Measurements from ENCODE around the gene TNNI2. TPM values are rescaled to one million over a fixed set of nuclear protein-coding genes. Genes with fewer than 3 reads are reported as not detected.

TNNI2 gene
- total RNA-seq, 1 donor from 2014 or later = 1.7 TPM

DNA sequence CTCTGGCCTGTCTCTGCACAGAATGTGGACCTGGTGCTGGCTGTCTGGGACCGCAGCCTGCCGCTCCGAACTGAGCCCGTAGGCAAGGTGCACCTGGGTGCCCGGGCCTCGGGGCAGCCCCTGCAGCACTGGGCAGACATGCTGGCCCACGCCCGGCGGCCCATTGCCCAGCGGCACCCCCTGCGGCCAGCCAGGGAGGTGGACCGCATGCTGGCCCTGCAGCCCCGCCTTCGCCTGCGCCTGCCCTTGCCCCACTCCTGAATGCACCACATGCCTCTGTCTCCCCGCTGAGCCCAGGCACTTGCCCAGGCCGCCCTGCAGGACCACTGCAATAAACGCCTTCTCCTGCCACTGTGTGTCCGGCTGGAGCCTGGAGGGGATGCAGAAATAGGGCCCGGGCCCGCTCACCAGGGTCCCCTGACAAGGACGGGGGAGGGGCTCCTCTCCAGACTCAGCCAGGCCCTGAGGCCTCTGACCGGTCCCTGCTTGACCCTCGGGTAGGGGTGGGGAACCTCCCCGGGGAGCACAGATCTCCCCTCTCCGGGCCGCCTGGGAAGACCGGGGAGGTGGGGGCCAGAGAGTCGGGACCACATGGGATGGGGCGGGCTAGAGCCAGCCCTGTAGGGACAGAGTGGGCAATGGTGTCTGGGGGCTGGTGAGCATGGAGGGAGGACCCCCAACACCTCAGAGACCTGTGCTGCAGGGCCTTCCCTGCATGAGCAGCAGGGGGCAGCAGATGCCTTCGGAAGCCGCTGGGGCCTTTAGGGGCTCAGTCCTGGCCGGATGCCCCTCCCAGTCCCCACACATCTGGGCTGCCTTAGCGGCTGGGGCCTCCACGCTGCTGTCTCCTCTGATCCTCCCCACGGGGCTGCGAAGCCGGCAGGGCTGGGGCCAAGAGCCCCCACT, 1.4 kb upstream of the TNNI2 start:
- Mint-ChIP-seq H3K27me3 (no peaks in the 10 kb centered on the region), H3K9me3 (no peaks in the 10 kb centered on the region), H3K27ac (no peak overlapping the region), H3K36me3 (no peaks in the 10 kb centered on the region), H3K4me3 (no peak overlapping the region), H3K4me1 (ENCODE audit: unreplicated experiment) (peaks cover 4% of the 10 kb centered on the region)
- DNase-seq (ENCODE audit: extremely low spot score, unreplicated experiment) = peak; percentile 87
- TF ChIP-seq, protein P1, sequence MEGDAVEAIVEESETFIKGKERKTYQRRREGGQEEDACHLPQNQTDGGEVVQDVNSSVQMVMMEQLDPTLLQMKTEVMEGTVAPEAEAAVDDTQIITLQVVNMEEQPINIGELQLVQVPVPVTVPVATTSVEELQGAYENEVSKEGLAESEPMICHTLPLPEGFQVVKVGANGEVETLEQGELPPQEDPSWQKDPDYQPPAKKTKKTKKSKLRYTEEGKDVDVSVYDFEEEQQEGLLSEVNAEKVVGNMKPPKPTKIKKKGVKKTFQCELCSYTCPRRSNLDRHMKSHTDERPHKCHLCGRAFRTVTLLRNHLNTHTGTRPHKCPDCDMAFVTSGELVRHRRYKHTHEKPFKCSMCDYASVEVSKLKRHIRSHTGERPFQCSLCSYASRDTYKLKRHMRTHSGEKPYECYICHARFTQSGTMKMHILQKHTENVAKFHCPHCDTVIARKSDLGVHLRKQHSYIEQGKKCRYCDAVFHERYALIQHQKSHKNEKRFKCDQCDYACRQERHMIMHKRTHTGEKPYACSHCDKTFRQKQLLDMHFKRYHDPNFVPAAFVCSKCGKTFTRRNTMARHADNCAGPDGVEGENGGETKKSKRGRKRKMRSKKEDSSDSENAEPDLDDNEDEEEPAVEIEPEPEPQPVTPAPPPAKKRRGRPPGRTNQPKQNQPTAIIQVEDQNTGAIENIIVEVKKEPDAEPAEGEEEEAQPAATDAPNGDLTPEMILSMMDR (conservative IDR thresholded peaks at IDR 0.05) = peak; percentile 97

DNA sequence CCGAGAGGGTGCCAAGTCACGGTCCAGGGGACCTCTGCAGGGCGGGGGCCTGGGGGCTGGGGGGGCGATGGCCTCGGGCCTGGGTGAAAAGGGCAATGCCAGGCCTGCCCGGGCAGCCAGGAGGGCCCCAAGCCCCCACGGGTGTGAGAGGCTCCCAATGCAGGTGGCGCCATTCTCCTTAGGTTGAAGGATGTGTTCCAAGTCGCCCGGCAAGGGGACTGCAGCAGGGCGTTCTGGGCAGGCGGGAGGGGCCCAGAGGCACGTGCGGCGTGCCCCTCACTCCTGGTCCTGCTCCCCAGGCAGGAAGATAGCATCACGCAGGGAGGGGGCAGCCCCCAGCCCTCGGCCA, 730 bp upstream of the TNNI2 start:
- DNase-seq (ENCODE audit: extremely low spot score, unreplicated experiment) = no peak
- TF ChIP-seq, protein P1 (conservative IDR thresholded peaks at IDR 0.05) = no peak
- Mint-ChIP-seq H3K4me3 (no peak overlapping the region), H3K27ac (no peak overlapping the region), H3K27me3 (no peaks in the 10 kb centered on the region), H3K36me3 (no peaks in the 10 kb centered on the region), H3K9me3 (no peaks in the 10 kb centered on the region), H3K4me1 (ENCODE audit: unreplicated experiment) (peaks cover 4% of the 10 kb centered on the region)

DNA sequence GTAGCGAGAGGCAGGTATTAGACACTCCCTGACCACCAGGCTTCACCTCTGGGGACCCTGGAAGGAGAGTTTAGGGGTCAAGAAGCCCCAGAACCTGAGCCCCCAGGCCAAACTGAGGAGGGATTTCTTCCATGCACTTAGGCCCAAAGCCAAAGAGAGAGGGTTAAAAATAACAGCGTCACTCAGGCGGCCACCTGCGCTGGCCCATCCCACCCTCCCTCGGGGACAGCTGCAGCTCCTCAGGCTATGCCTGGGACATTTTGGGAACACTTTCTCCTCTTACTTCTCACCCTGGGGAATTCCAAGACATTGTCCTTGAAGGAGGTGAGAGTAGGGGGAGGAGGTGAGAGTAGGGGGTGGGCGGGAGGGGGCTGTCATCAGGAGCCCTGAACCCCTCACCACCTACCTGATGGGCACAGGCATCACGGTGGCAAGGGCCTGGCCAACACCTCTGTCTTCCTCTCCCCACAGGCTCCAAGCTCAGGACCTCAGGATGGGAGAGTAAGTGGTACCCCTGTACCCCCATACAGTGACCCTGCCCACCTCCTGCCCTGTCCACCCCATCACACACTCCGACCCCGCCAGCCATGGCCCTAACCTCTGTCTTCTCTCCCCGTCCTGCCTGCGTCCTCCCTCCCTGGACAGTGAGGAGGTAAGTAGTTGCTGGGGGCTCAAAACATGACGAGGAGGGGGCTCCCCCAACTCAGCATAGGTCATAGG, 583 bp downstream of the TNNI2 start:
- H3K36me3 Mint-ChIP-seq = no peaks in the 10 kb centered on the region
- no peak overlapping the region for H3K27ac Mint-ChIP-seq
- no peaks in the 10 kb centered on the region for H3K9me3 Mint-ChIP-seq
- no peak overlapping the region for H3K4me3 Mint-ChIP-seq
- no peaks in the 10 kb centered on the region for H3K27me3 Mint-ChIP-seq
- H3K4me1 Mint-ChIP-seq (ENCODE audit: unreplicated experiment) = peaks cover 6% of the 10 kb centered on the region
- no peak for DNase-seq (ENCODE audit: extremely low spot score, unreplicated experiment)
- TF ChIP-seq, protein P1 (conservative IDR thresholded peaks at IDR 0.05) = no peak

DNA sequence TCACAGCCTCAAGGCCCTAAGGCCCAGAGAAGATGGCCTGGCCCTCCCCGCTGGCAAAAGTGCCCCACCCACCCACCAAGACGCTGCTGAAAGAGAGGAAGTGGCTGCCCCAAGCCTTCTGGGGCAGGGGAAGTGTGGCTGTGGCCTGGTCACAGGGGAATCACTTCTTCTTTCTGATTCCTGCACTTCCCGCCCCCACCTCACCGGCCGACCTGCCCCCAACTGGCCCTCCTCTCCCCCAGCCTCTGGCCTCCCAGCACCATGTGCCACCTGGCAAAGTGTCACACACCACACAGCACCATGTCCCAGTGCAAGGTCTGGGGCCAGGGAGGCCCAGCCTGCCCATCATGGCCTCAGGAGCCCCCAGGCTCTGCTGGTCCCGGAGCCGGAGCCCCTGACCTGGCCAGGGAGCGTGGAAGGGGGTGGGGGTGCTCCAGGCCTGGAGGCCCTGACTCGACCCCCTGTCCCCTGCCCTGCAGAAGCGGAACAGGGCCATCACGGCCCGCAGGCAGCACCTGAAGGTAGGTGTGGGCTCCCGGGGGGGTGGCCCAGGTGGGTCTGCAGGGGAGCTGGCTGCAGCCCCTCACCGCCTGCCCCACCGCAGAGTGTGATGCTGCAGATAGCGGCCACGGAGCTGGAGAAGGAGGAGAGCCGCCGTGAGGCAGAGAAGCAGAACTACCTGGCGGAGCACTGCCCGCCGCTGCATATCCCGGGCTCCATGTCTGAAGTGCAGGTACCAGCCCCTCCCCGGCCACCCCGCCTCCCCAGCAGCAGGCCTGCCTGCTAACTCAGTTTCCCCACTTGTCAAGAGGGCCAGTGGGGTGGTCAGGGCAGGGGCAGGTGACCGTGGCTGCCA, 1.4 kb downstream of the TNNI2 start:
- no peak for DNase-seq (ENCODE audit: extremely low spot score, unreplicated experiment)
- H3K36me3 Mint-ChIP-seq = no peaks in the 10 kb centered on the region
- H3K4me1 Mint-ChIP-seq (ENCODE audit: unreplicated experiment) = peaks cover 14% of the 10 kb centered on the region
- no peak overlapping the region for H3K27ac Mint-ChIP-seq
- H3K27me3 Mint-ChIP-seq = peaks cover 7% of the 10 kb centered on the region
- H3K9me3 Mint-ChIP-seq = no peaks in the 10 kb centered on the region
- no peak overlapping the region for H3K4me3 Mint-ChIP-seq
- TF ChIP-seq, protein P1 (conservative IDR thresholded peaks at IDR 0.05) = no peak

DNA sequence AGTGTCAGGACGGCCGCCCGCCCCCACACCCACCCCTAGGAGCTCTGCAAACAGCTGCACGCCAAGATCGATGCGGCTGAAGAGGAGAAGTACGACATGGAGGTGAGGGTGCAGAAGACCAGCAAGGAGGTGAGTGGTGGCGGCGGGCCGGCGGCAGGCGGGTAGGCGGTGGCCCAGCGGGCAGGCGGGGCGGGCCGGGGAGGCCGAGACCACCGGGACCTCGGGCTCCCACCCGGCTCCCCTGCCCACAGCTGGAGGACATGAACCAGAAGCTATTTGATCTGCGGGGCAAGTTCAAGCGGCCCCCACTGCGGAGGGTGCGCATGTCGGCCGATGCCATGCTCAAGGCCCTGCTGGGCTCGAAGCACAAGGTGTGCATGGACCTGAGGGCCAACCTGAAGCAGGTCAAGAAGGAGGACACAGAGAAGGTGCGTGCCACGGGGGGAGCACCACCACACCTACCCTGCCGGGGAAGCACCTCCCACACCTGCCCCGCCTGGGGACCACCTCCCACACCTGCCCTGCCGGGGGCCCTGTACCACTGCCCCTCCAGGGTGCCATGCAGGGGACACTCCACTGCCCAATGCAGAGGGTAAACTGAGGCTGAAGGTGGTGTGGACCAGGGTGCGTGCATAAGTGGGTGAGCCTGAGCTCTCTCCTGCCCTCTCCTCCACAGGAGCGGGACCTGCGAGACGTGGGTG, 2.1 kb downstream of the TNNI2 start:
- Mint-ChIP-seq H3K4me3 (no peak overlapping the region), H3K9me3 (no peaks in the 10 kb centered on the region), H3K27ac (no peak overlapping the region), H3K36me3 (no peaks in the 10 kb centered on the region), H3K27me3 (peaks cover 9% of the 10 kb centered on the region), H3K4me1 (ENCODE audit: unreplicated experiment) (peaks cover 18% of the 10 kb centered on the region)
- TF ChIP-seq, protein P1 (conservative IDR thresholded peaks at IDR 0.05) = no peak
- no peak for DNase-seq (ENCODE audit: extremely low spot score, unreplicated experiment)
